PC-3 (cell line): ENCODE results near the gene CERS6.

Experiments
- EZH2 ChIP-seq: fragments of 300-600 bp; sonication (generic); IDR thresholded peaks from one replicate; pipeline ENCODE4 v1.6.1; 2017; ENCODE audit warnings: antibody characterized with exemption, mild to moderate bottlenecking, low read length; ENCODE audit not compliant: unreplicated experiment
- TF ChIP-seq, protein P1 (sequence below): fragments of 300-600 bp; sonication (generic); conservative IDR thresholded peaks from 2 replicates; pipeline ENCODE4 v1.5.1; 2017; ENCODE audit warnings: antibody characterized with exemption, low read depth, mild to moderate bottlenecking, low read length

DNA sequence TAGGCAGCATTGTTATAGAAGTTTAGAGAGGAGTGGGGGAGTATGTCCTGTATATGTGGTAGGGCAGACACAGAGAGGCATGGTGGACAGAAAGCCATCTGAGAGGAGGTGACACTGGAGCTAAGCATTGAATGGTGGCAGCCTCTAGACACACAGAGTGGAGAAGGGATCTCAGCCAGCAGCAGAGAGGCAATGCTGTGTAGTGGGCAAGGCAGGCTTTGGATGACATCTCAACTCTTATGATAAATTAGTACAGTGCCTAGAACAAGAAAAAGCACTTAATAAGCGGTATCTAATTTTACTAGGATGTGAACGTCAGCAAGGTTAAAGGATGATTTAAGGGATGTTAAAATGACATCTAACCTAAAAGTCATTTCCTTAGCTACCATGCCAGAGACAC lies 22.5 kb upstream of the CERS6 start:
- no peak for TF ChIP-seq EZH2
- TF ChIP-seq, protein P1, sequence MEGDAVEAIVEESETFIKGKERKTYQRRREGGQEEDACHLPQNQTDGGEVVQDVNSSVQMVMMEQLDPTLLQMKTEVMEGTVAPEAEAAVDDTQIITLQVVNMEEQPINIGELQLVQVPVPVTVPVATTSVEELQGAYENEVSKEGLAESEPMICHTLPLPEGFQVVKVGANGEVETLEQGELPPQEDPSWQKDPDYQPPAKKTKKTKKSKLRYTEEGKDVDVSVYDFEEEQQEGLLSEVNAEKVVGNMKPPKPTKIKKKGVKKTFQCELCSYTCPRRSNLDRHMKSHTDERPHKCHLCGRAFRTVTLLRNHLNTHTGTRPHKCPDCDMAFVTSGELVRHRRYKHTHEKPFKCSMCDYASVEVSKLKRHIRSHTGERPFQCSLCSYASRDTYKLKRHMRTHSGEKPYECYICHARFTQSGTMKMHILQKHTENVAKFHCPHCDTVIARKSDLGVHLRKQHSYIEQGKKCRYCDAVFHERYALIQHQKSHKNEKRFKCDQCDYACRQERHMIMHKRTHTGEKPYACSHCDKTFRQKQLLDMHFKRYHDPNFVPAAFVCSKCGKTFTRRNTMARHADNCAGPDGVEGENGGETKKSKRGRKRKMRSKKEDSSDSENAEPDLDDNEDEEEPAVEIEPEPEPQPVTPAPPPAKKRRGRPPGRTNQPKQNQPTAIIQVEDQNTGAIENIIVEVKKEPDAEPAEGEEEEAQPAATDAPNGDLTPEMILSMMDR: no peak
